Measurements from ENCODE around the gene PLEKHA1.

Gene PLEKHA1

GRCh38 chr10:122460891-122461293 lies 86.4 kb downstream of the PLEKHA1 start:
- in situ Hi-C loops (cut with HindIII; ENCODE audit: low pct_ligation_motif_present, low sequenced_read_pairs) = no loop called here
- TF ChIP-seq CTCF (IDR thresholded peaks at IDR 0.05; ENCODE audit: low read depth, low read length, missing control alignments) = no peak
- Histone ChIP-seq H3K27me3 (replicated peaks) (no peaks in the 10 kb centered on the region), H3K36me3 (replicated peaks) (no peaks in the 10 kb centered on the region), H3K27ac (no peak overlapping the region), H3K4me3 (ENCODE audit: low read depth, low read length) (peak overlapping the region; percentile 79)
- no peak for DNase-seq

- Histone ChIP-seq H3K27ac (no peak within 1 kb of the TSS), H3K4me3 (ENCODE audit: low read depth, low read length) (peak within 1 kb of the TSS; percentile 79), H3K27me3 (replicated peaks) (no peaks in the 10 kb centered on the region), H3K36me3 (replicated peaks) (no peaks in the 10 kb centered on the region)
- TF ChIP-seq CTCF (IDR thresholded peaks at IDR 0.05; ENCODE audit: low read depth, low read length, missing control alignments) = no peak
- in situ Hi-C loops (cut with HindIII; ENCODE audit: low pct_ligation_motif_present, low sequenced_read_pairs) = no loop called here
- no peak for DNase-seq
Observed at GRCh38 chr10:122461367-122461728, 86.8 kb downstream of the PLEKHA1 start, which contains the start of gene HTRA1. Gene HTRA1, plus strand, starts transcription at chr10:122461553. Its CDS starts 100 bp downstream, at chr10:122461653.

- TF ChIP-seq CTCF (IDR thresholded peaks at IDR 0.05; ENCODE audit: low read depth, low read length, missing control alignments) = no peak
- no peak overlapping the region for H3K27ac ChIP-seq
- in situ Hi-C loops (cut with HindIII; ENCODE audit: low pct_ligation_motif_present, low sequenced_read_pairs) = no loop called here
Observed at GRCh38 chr10:122461729-122462532, 87.4 kb downstream of the PLEKHA1 start.

GRCh38 chr10:122462533-122463465 lies 88.3 kb downstream of the PLEKHA1 start:
- peak; percentile 49 for DNase-seq
- Histone ChIP-seq H3K27ac (no peak overlapping the region), H3K36me3 (replicated peaks) (no peaks in the 10 kb centered on the region), H3K4me3 (ENCODE audit: low read depth, low read length) (peak overlapping the region; percentile 79), H3K27me3 (replicated peaks) (no peaks in the 10 kb centered on the region)
- in situ Hi-C loops (cut with HindIII; ENCODE audit: low pct_ligation_motif_present, low sequenced_read_pairs) = no loop called here
- TF ChIP-seq CTCF (IDR thresholded peaks at IDR 0.05; ENCODE audit: low read depth, low read length, missing control alignments) = no peak

More at GRCh38 chr10:122461729-122462532, 87.4 kb downstream of the PLEKHA1 start:
- DNase-seq = no peak
- Histone ChIP-seq H3K4me3 (ENCODE audit: low read depth, low read length) (peak overlapping the region; percentile 79), H3K36me3 (replicated peaks) (no peaks in the 10 kb centered on the region), H3K27me3 (replicated peaks) (no peaks in the 10 kb centered on the region)

GRCh38 chr10:122463466-122464249 lies 89.2 kb downstream of the PLEKHA1 start:
- H3K36me3 ChIP-seq (replicated peaks) = no peaks in the 10 kb centered on the region
- DNase-seq = no peak
- no peak for TF ChIP-seq CTCF (IDR thresholded peaks at IDR 0.05; ENCODE audit: low read depth, low read length, missing control alignments)
- in situ Hi-C loops (cut with HindIII; ENCODE audit: low pct_ligation_motif_present, low sequenced_read_pairs) = no loop called here
- no peak overlapping the region for H3K27ac ChIP-seq
- H3K27me3 ChIP-seq (replicated peaks) = no peaks in the 10 kb centered on the region
- peak overlapping the region; percentile 79 for H3K4me3 ChIP-seq (ENCODE audit: low read depth, low read length)

Data from brain microvascular endothelial cell (primary cell).